Gastrocnemius medialis (tissue), 4 donors: Measurements from ENCODE around the gene STK4. TPM values are rescaled to one million over a fixed set of nuclear protein-coding genes. Genes with fewer than 3 reads are reported as not detected.

Source experiments
- ATAC-seq, 2 donors: fragments of 150-250 bp; one replicate each; pipeline ENCODE4 v1.9.1; 2016
- DNase-seq, 2 donors: peaks; one replicate each; pipeline ENCODE4 v3.0.0-alpha.2; 2019
- H3K27ac ChIP-seq, 4 donors: fragments of 200-600 bp; sonication (generic); 1 replicate in 1 of 4; 2 replicates in 3 of 4; pipeline ENCODE4 v1.5.1; 2016 to 2018; ENCODE audit warnings: mild to moderate bottlenecking in 2 of 4, moderate library complexity in 1 of 4
- H3K27me3 ChIP-seq, 3 donors: fragments of 200-600 bp; sonication (generic) in 2 of 3; 1 replicate in 1 of 3; 2 replicates in 2 of 3; pipeline versions ENCODE4 v1.5.1 to v1.6.0; 2016 to 2019; ENCODE audit warnings: mild to moderate bottlenecking in 1 of 3, moderate library complexity in 1 of 3
- H3K36me3 ChIP-seq, 2 donors: fragments of 200-600 bp; sonication (generic) in 1 of 2; one replicate each; pipeline ENCODE4 v1.5.1; 2017 to 2018
- H3K4me1 ChIP-seq, 2 donors: fragments of 200-600 bp; sonication (generic) in 1 of 2; one replicate each; pipeline ENCODE4 v1.5.1; 2016 to 2017; ENCODE audit warnings: mild to moderate bottlenecking in 2 of 2
- H3K4me3 ChIP-seq, 4 donors: fragments of 200-600 bp; sonication (generic) in 3 of 4; 1 replicate in 1 of 4; 2 replicates in 3 of 4; pipeline ENCODE4 v1.5.1; 2016 to 2019; ENCODE audit warnings: mild to moderate bottlenecking in 2 of 4
- H3K9me3 ChIP-seq, 3 donors: fragments of 200-600 bp; sonication (generic) in 2 of 3; 1 replicate in 1 of 3; 2 replicates in 2 of 3; pipeline ENCODE4 v1.5.1; 2016 to 2019
- POLR2A ChIP-seq, 2 donors: fragments of 450-650 bp; IDR thresholded peaks; one replicate each; pipeline ENCODE4 v1.6.1; 2017; ENCODE audit warnings: antibody characterized with exemption in 2 of 2, mild to moderate bottlenecking in 2 of 2, moderate library complexity in 2 of 2
- in situ Hi-C, 4 donors: fragments of 200-750 bp; cut with MboI; loops; one replicate each; pipeline versions ENCODE4 v1.15.0 to v1.8.0; 2017; ENCODE audit warnings: low sequenced_read_pairs in 4 of 4
- intact Hi-C: fragments of 100-400 bp; cut with DNase I; formaldehyde crosslinking; loops from one replicate; pipeline ENCODE4 v1.15.1; 2023; ENCODE audit warnings: low total_unique reads
- total RNA-seq, 4 donors: library from RNA; depleted of rRNA; stranded (reverse); fragments of >200 nt; gene quantifications; one replicate each; pipeline versions ENCODE4 v1.1.0 to v1.2.3, GENCODE V29; 2016
- TF ChIP-seq, protein P1 (sequence below), 5 experiments: fragments of 450-650 bp in 3 of 5; fragments of 200-600 bp in 2 of 5; sonication (generic) in 2 of 5; IDR thresholded peaks in 4 of 5; conservative IDR thresholded peaks in 1 of 5; 1 replicate in 4 of 5; 2 replicates in 1 of 5; pipeline ENCODE4 v1.5.1; 2016 to 2019; ENCODE audit warnings: antibody characterized with exemption in 5 of 5, mild to moderate bottlenecking in 3 of 5, moderate library complexity in 3 of 5

Gene STK4
- total RNA-seq, 4 donors from 2014 or later, result 4.5 to 6.4 (median 5.5) TPM

GRCh38 chr20:45090481-45090880, 124.2 kb downstream of the STK4 start:
- no peaks in the 10 kb centered on the region for H3K27me3 ChIP-seq
- no peak overlapping the region for H3K4me3 ChIP-seq
- no peaks in the 10 kb centered on the region for H3K4me1 ChIP-seq
- ATAC-seq (no peak), DNase-seq (no peak)
- no peaks in the 10 kb centered on the region for H3K36me3 ChIP-seq
- intact Hi-C loops, result loop anchor here (10.0 kb wide), 1 partner anchor 76 kb away; no protein-coding TSS in a partner anchor
- H3K9me3 ChIP-seq, result no peaks in the 10 kb centered on the region
- H3K27ac ChIP-seq, result no peak overlapping the region
- TF ChIP-seq, protein P1, sequence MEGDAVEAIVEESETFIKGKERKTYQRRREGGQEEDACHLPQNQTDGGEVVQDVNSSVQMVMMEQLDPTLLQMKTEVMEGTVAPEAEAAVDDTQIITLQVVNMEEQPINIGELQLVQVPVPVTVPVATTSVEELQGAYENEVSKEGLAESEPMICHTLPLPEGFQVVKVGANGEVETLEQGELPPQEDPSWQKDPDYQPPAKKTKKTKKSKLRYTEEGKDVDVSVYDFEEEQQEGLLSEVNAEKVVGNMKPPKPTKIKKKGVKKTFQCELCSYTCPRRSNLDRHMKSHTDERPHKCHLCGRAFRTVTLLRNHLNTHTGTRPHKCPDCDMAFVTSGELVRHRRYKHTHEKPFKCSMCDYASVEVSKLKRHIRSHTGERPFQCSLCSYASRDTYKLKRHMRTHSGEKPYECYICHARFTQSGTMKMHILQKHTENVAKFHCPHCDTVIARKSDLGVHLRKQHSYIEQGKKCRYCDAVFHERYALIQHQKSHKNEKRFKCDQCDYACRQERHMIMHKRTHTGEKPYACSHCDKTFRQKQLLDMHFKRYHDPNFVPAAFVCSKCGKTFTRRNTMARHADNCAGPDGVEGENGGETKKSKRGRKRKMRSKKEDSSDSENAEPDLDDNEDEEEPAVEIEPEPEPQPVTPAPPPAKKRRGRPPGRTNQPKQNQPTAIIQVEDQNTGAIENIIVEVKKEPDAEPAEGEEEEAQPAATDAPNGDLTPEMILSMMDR (IDR thresholded peaks at IDR 0.05 in 4 of 5, conservative IDR thresholded peaks at IDR 0.05 in 1 of 5), result no peak
- no peak for TF ChIP-seq POLR2A (IDR thresholded peaks at IDR 0.05)
- in situ Hi-C loops, result loop anchor here in 2 of 4 donors (10.0 kb wide), 1 partner anchor 46 kb away; no protein-coding TSS in a partner anchor

- no peak for ATAC-seq
- no peak overlapping the region for H3K27ac ChIP-seq
- TF ChIP-seq, protein P1 (IDR thresholded peaks at IDR 0.05 in 4 of 5, conservative IDR thresholded peaks at IDR 0.05 in 1 of 5), result no peak
- TF ChIP-seq POLR2A (IDR thresholded peaks at IDR 0.05), result no peak
- no peak overlapping the region for H3K4me3 ChIP-seq
- H3K36me3 ChIP-seq, result no peaks in the 10 kb centered on the region
- H3K27me3 ChIP-seq, result peaks cover 2 to 5% (median 5%) of the 10 kb centered on the region in 3 donors
- intact Hi-C loops (loop anchor here (10.0 kb wide), 1 partner anchor 77 kb away; no protein-coding TSS in a partner anchor), in situ Hi-C loops (loop anchor here in 2 of 4 donors (10.0 kb wide), 1 partner anchor 47 kb away; no protein-coding TSS in a partner anchor)
- H3K4me1 ChIP-seq, result no peaks in the 10 kb centered on the region
- no peak for DNase-seq
- H3K9me3 ChIP-seq, result no peaks in the 10 kb centered on the region
Observed at GRCh38 chr20:45091366-45091765, 125.1 kb downstream of the STK4 start.

- intact Hi-C loops, result loop anchor here (10.0 kb wide), 1 partner anchor 78 kb away; no protein-coding TSS in a partner anchor
- DNase-seq, result no peak
- Histone ChIP-seq H3K4me1 (no peaks in the 10 kb centered on the region), H3K9me3 (no peaks in the 10 kb centered on the region), H3K36me3 (no peaks in the 10 kb centered on the region), H3K27ac (no peak overlapping the region), H3K27me3 (peaks cover 17 to 19% (median 19%) of the 10 kb centered on the region in 3 donors), H3K4me3 (no peak overlapping the region)
- no peak for TF ChIP-seq POLR2A (IDR thresholded peaks at IDR 0.05)
- TF ChIP-seq, protein P1 (IDR thresholded peaks at IDR 0.05 in 4 of 5, conservative IDR thresholded peaks at IDR 0.05 in 1 of 5), result no peak
- ATAC-seq, result no peak
- in situ Hi-C loops, result loop anchor here in 2 of 4 donors (10.0 kb wide), 1 partner anchor 48 kb away; no protein-coding TSS in a partner anchor
Observed at GRCh38 chr20:45092898-45093297, 126.6 kb downstream of the STK4 start.

- intact Hi-C loops, result loop anchor here (10.0 kb wide), 1 partner anchor 79 kb away; no protein-coding TSS in a partner anchor
- H3K27me3 ChIP-seq, result peaks cover 26 to 31% (median 29%) of the 10 kb centered on the region in 3 donors
- no peak overlapping the region for H3K4me3 ChIP-seq
- ATAC-seq (no peak), DNase-seq (no peak)
- TF ChIP-seq POLR2A (IDR thresholded peaks at IDR 0.05), result no peak
- TF ChIP-seq, protein P1 (IDR thresholded peaks at IDR 0.05 in 4 of 5, conservative IDR thresholded peaks at IDR 0.05 in 1 of 5), result no peak
- no peaks in the 10 kb centered on the region for H3K9me3 ChIP-seq
- H3K4me1 ChIP-seq, result no peaks in the 10 kb centered on the region
- no peaks in the 10 kb centered on the region for H3K36me3 ChIP-seq
- in situ Hi-C loops, result loop anchor here in 2 of 4 donors (10.0 kb wide), 1 partner anchor 49 kb away; no protein-coding TSS in a partner anchor
- H3K27ac ChIP-seq, result no peak overlapping the region
Observed at GRCh38 chr20:45094201-45094600, 127.9 kb downstream of the STK4 start.
